AG09319 (cell line): ENCODE data around the gene KIF26B.

Source experiments
- DNase-seq: peaks from one replicate; pipeline ENCODE4 v3.0.0-alpha.2; 2010; ENCODE audit warnings: low read depth; ENCODE audit errors: extremely low read depth
- TF ChIP-seq, protein P1 (sequence below): IDR thresholded peaks from 2 replicates; pipeline ENCODE4 v1.5.1; 2011; ENCODE audit warnings: low read depth, mild to moderate bottlenecking, inconsistent platforms, low read length, moderate library complexity

Gene KIF26B

DNA sequence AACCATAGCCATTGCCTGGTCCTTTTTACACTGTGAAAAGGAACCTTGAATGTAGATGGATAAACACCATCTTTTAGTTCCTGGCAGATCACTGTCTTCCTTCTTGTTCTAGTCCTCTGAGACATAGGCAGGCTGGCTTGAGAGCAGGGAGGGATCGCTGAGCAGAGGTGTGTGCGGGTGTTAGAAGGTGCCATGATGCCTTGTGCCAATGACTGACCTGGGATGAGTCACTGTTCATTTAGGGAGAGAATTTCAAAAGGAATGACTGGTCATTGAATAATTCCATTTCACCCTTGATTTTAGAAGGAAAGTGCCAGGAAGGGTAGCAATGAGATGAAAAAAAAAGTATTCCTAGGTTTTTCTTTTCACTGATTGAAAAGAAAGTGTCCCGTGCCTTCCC lies 383.9 kb downstream of the KIF26B start:
- DNase-seq = no peak
- TF ChIP-seq, protein P1, sequence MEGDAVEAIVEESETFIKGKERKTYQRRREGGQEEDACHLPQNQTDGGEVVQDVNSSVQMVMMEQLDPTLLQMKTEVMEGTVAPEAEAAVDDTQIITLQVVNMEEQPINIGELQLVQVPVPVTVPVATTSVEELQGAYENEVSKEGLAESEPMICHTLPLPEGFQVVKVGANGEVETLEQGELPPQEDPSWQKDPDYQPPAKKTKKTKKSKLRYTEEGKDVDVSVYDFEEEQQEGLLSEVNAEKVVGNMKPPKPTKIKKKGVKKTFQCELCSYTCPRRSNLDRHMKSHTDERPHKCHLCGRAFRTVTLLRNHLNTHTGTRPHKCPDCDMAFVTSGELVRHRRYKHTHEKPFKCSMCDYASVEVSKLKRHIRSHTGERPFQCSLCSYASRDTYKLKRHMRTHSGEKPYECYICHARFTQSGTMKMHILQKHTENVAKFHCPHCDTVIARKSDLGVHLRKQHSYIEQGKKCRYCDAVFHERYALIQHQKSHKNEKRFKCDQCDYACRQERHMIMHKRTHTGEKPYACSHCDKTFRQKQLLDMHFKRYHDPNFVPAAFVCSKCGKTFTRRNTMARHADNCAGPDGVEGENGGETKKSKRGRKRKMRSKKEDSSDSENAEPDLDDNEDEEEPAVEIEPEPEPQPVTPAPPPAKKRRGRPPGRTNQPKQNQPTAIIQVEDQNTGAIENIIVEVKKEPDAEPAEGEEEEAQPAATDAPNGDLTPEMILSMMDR = no peak

DNA sequence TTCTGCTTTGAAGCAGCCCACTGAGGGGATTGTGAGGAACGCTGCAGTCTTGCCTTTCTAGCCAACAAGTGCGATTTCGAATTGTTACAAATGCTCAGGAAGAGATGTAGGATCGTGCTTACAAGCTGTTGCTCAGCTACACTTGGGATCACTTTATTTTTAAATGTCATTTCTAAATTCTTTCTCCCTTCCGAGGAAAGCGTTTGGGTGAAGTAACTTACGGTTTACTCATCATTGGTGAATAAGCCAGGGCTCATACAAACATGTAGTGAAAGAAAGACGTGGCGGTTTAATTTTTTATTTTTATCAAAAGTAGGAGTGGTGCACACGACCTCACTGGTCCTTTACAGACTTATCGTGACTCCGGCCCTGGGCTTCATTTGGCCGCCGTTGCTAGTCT lies 386.6 kb downstream of the KIF26B start:
- no peak for DNase-seq
- TF ChIP-seq, protein P1 = no peak

DNA sequence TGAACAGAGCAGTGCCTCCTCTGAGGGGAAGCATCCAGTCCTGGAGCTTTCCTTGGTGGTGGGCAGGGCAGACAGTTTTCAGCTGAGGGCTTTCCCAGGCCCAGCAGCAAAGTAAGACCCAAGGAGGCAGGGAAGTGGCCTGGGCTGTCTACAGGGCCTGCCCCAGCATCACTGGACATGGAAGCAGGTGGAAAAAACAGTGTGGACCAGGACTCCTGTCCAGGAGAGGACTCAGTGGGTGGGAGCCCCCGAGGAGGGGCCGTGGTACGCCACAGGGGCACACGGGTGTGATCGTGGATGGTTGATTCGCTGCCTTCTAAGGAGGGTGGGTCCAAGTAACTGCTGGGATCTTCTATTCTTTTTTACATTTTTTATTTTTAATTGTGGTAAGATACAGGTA lies 387.6 kb downstream of the KIF26B start:
- no peak for DNase-seq

DNA sequence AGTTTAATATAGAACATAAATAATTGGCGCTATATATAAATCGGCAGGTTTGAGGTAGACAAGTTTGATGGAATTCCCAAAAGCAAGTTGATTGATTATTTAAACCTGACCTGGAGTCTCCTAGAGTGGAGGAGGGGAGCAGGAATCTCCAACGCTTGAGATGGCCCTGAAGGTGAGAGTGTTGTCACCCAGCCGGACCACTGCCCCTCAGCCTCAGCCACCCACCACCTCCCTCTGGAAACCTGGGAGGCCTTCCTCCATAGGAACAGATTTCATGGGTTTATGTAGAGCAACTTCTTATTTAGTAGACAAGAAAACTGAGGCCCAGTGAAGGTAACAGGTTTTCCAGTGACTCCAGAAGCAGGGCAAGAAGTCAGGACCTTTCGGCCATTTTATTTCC lies 389.5 kb downstream of the KIF26B start:
- TF ChIP-seq, protein P1 = no peak
- DNase-seq = no peak

More for the DNA sequence above, 387.6 kb downstream of the KIF26B start:
- TF ChIP-seq, protein P1 = no peak

DNA sequence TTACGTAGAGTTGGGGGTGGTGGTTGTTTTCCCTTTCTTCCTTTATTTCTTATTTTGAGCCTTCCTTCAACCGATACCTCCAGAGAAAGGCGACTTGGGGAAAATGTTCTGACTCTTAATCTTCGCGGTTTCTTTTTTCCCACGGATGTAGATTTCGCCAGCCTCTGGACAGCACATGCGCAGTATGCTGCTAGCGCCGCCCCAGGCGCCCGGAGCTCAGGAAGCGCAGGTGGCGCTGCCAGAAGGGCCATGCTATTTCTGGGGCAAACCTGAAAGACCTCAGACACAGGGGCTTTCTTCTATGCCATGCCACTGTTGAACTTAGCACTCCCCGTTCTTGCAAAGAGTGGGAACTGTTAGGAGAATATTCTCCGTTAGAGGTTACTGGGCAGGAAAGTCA lies 392.1 kb downstream of the KIF26B start:
- TF ChIP-seq, protein P1 = no peak
- DNase-seq = no peak

DNA sequence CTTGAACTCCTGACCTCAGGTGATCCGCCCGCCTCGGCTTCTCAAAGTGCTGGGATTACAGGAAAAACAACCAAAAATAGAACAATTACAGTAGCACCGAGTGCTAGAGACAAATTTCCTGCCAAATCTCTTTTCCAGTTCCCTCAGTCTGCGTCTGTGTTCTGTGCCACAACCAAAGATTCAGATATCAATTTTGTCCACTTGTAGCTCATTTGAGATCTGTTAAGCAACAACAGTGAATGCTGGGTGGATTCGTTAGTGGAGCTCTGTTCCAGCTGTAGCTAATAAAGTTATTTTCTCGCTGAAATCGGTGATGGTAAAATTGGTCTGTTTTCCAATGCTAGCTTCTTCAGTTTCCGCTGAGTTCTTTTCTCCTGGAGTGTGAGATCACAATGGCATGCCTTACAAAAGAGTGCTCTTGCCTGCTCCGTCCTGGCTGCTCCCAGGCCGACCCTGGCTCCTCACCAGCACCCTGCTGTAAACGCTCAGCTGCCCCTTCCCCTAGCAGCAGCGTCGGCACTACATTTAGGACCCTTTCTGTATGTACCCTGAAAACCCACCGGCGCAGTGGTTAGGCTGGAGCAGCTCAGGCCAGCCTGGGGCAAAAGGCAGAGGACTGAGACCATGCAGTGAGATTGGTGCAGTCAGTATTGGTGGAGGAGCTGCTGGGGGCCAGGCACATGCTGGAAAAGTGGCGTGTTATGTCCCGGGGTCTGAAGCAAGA lies 395.4 kb downstream of the KIF26B start:
- TF ChIP-seq, protein P1 = no peak
- no peak for DNase-seq

DNA sequence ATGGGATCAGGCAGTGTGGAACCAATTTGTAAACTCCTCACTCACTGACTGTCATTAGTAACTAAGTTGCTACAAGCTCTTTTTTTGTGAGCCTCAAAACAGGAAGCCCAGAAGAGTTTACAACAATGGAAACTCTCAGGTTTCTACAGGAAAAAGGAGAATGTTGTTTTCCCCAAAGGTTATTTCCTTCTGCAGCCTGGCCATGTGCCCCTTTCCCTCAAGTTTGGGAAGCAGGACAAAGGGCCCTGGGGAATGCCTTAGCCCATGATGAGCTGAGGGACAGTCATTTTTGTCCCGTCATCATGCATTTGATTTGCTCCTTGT lies 395.9 kb downstream of the KIF26B start:
- DNase-seq = no peak
- TF ChIP-seq, protein P1 = no peak
